Left kidney (tissue), 8 donors: ENCODE measurements around the gene OCA2. TPM values are rescaled to one million over a fixed set of nuclear protein-coding genes. Genes with fewer than 3 reads are reported as not detected.
"Not testable (repeated sequence)": the region's sequence is repeated elsewhere in the genome, so short reads cannot be mapped to it uniquely, and the experiment has no call there.

ENCODE experiments used
- DNase-seq: peaks from one replicate; pipeline ENCODE4 v3.0.0-alpha.2; 2013
- long read RNA-seq, 8 donors: transcript quantifications; one replicate each; lab custom pipeline, GENCODE V29; 2026
- polyA plus RNA-seq: library from polyadenylated mRNA; unstranded; fragments of 120-200 nt; gene quantifications from one replicate; pipeline ENCODE4 v1.2.1, GENCODE V29; 2013; ENCODE audit not compliant: insufficient read length

The OCA2 gene
- 9.0 TPM for polyA plus RNA-seq
- long read RNA-seq, donor 1, partial matches to known transcripts = 0 of 1 reads
- long read RNA-seq, donor 1, other reads (novel, unspliced or antisense) = 0 of 1 reads
- long read RNA-seq, donor 2 = 0 reads
- long read RNA-seq, donor 3, partial matches to known transcripts = 0 of 1 reads
- long read RNA-seq, donor 3, other reads (novel, unspliced or antisense) = 0 of 1 reads
- long read RNA-seq, donor 4 = 0 reads
- long read RNA-seq, donor 5, partial matches to known transcripts = 5 of 7 reads
- long read RNA-seq, donor 5, other reads (novel, unspliced or antisense) = 0 of 7 reads
- long read RNA-seq, donor 6, partial matches to known transcripts = 0 of 1 reads
- long read RNA-seq, donor 6, other reads (novel, unspliced or antisense) = 0 of 1 reads
- long read RNA-seq, donor 7, partial matches to known transcripts = 0 of 1 reads
- long read RNA-seq, donor 7, other reads (novel, unspliced or antisense) = 0 of 1 reads
- long read RNA-seq, donor 8 = 0 reads

DNA sequence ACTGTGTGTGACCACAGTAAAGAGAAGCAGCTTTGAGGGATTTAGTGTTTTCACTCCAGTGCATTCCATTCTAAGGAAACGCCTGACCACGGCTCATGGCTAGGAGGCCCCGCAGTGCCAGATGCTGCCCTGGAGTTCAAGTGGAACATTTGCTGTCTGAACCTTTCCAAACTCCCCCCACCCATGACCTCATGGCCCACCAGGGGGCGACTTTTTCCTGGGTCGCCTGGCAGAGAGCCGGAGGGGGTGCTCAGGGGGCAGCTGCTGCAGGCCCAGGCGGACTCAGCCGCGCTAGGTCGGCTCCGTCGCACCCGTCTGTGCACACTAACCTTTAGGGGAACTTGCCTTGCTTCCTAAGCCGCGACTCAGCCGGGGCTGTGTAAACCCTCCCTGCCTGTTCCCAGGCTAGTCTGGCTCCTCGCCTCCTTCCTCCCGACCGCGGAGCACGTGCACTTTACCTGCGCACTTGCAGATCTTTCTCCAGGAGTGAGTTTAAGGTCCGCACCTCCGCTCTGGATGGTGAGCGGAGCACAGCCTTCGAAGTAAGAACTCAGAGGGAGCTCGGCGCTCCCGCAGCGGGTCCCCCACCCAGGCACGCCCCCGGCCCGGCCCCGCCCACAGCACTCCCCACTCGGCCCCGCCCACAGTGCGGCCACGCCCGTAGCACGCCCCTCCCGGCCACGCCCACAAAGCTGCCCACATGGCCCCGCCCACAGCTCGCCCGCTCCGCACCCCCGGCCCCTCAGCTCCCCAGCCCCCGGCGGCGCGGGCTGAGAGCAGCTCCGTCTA, at the start of gene OCA2:
Gene OCA2, minus strand, starts transcription at position 550 of the 789 bp plus-strand sequence. CDS start 17,441 bp downstream, outside the sequence.
- DNase-seq = peak; percentile 52

DNA sequence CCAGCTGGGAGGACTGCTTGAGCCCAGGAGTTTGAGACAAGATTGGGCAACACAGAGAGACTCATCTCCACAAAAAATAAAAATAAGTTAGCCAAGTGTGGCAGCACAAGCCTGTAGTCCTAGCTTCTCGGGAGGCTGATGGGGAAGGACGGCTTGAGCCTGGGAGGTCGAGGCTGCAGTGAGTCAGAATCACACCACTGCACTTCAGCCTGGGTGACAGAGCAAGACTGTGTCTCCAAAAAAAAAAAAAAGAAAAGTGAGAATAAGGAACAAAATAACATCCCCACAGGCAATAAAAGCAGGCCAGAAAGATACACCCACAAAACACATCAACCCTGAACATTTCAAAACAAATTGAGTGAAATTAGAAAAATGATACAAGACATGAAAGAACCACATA, 48.7 kb upstream of the OCA2 start:
- no peak for DNase-seq

DNA sequence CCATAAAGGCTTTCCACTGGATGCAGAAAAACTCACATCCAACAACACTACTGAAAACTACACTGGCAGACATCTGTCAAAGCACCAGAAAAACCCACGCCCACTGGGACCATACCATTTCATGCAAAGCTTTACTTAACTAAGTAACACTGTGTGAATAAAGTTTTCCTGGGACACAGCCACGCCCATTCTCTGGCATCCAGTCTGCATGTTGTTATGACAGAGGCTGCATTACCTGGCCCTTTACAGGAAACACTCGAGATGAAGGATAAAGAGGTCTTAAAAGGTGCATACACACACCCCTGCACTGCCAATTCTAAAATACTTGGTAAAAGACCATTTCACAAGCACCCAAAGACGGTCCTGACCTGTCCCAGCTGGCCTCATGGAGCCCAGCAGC, 46.3 kb upstream of the OCA2 start:
- DNase-seq = not testable (repeated sequence)

DNA sequence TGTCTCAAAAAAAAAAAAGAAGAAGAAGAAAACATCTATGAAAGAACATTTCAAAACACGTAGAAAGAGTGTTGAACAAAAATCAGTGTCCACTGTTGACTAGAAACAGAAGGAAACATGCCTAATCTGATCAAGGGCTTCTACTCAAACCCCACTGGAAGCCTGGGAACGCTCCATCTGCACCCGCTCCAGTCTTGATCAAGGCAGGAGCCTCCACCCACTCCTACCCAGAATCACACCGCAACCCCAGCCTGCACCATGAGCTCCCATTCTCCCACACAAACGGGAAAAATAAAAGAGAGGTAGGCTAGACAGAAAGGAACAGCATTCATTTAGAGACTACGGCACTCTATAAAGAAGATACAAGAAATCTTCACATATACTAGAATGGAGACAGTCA, 40.9 kb upstream of the OCA2 start:
- no peak for DNase-seq

DNA sequence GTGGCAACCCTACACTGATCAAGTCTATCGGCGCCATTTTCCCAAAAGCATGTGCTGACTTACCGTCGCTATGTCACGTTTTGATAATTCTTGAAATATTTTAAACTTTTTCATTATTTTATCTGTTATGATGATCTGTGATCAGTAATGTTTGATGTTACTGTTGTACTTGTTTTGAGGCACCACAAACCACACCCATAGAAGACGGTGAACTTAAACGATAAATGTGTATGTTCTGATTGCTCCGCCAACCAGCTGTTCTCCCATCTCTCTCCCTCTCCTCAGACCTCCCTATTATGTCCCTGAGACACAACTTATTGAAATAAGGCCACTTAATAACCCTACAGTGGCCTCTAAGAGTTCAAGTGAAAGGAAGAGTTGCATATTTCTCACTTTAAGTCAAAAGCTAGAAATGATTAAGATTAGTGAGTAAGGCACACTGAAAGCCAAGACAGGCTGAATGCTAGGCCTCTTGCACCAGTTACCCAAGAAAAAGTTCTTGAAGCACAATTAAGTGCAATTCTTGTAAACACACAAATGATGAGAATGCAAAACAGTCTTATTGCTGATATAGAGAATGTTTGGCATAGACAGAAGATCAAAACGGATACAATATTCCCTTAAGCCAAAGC, 38.4 kb upstream of the OCA2 start:
- DNase-seq = not testable (repeated sequence)

DNA sequence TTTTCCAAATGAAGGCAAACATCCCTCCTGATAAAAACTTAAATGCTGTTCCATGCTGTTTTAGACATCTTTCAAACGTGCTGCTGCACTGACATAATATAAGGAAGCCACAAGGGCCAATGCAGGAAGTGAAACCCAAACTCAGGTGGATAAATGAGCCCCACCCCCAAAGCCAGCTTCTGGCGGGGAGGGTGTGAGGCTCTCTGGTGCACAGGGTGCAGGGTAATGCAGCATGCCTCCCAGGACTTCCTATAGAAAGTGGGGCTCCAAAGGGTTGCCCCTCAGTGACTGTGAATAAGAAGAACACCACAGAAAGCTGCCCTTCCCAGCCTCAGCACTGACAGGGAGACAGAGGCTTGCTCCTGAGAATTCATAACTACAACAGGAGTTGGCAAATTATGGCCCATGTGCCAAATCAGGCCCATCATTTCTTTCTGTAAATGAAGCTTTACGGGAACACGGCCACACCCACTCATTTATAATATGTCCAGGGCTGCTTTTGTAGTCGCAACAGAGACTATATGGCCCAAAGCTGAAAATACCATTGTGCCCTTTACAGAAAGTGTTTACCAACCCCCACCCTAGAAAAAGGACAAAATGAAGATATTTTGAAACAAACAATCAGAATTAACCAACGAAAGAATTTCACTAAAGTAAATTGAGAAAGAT, 37.3 kb upstream of the OCA2 start:
- not testable (repeated sequence) for DNase-seq

DNA sequence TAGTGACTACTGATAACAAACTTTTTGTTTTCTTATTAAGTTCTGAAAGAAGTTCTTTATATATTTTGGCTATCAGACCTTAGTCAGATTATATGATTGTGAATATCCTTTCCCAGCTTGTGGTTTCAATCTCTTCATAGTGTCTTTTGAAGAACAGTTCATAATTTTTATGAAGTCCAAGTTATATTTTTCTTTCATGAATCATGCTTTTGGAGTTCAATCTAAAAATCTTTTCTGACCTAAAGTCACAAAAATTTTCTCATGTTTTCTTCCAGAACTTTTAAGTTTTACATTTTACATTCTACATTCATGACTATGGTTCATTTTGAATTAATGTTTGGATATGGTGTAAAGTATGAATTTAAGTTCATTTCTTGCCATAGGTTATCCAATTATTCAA, 34.2 kb upstream of the OCA2 start:
- no peak for DNase-seq

DNA sequence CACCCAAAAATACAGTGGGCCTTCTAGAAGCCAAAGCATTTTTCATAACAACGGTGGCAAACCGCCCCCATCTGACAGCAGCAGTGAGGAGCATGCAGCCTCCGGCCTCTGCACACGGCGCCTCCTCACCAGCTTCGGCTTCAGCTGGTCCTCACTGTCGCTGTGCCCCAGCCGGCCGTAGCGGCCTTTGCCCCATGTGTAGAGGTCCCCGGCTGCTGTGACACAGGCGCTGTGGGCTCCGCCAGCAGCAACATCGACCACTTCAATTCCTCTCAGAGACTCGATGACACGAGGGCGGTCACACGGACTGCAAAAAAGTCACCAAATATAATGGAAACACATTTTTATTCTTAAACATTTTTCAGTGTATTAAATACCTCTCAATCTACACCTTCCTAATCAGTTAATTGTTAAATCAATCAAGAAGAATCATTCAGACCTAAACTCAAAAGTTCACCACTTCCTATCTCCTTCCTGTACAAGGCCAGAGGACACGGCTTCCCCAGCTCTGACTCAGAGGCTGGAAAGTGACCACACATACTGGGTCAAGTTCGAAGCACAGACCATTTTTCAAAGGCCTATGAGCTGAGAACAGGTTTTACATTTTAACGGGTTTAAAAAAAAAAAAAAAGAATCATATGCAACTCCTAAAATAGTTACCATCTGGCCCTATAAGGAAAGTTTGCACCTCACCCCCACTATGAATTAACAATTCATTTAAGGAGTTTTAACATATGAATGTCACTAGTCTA, 33.6 kb upstream of the OCA2 start:
- no peak for DNase-seq

DNA sequence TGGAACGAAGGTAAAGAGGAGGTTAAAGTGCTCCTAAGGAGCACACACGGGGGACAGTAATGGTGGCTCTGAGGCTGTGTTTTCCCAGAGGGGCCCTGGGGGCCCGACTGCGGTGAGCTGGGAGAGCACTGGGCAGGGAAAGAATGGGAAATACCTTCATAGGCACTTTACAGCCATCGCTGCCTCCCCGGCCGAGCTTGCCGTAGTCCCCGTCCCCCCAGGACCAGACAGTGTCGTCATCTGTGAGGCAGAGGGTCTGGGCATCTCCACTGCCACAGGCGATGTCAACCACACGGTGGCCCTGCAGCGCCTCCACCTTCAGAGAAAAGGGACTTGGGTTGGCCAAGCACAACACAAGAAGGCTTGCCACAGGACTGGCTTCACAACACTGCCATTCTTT, 32.8 kb upstream of the OCA2 start:
- DNase-seq = no peak

DNA sequence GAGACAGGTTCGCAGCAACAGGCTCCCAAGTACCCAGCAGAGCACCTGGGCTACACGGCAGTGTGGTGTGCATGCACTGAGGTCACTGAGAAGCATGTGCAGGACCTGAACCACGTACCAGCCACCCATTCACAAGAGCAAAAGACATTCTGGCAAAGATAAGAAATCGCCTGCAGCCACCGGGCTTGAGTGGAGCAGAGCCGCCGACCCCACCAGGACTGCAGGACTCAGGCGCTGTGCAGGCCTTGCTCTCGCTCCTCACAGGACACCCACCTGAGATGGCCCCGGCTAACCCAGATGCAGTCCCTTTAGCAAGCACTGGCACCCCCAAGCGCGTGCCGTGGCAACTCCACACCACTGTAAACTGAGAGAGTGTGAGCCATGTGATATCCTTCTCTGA, 32.3 kb upstream of the OCA2 start:
- no peak for DNase-seq

DNA sequence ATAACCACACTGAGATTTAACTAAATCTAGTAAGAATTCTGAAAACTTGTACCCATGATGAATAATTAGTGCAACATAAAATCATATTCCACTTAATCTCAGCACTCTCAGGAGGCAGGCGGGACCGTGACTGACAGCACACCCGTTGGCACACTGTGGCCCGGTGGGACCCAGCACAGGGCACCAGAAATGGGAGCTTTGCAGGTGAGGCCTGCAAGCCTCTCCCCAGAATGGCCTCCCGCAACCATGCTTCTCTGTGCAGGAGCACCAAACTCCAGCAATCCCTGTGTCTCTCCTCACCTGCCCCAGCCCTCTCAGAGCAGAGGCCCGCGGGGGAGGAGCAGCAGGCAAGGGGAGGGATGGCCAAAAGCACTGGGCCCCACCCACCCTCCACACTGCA, 31.5 kb upstream of the OCA2 start:
- DNase-seq = no peak

DNA sequence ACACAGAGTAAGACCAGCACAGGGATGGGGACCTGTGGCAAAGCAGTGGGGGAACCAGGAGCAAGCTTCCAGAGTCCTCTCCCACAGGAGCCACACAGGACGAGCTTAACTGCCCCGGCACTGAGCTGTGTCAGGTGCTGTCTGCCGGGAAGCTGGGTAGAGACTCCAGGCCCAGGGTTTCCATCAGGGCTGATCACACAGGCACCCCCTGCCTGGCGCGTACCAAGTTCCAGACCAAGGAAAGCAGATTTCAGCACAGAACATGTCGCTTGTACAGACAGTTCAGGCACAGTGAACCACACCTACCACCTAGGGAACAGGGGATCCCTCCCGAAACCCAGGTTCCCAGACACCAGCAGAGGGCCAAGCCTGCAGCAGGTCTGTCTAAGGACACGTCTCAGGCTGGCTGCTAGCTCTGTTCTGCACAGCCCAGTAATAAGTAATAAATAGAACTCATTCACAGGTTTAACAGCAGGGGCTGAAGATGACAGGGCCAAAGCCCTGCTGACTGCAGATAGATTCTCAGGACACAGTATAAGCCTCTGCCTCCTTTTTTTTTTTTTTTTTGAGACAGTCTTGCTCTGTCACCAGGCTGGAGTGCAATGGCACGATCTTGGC, 30.2 kb upstream of the OCA2 start:
- no peak for DNase-seq

DNA sequence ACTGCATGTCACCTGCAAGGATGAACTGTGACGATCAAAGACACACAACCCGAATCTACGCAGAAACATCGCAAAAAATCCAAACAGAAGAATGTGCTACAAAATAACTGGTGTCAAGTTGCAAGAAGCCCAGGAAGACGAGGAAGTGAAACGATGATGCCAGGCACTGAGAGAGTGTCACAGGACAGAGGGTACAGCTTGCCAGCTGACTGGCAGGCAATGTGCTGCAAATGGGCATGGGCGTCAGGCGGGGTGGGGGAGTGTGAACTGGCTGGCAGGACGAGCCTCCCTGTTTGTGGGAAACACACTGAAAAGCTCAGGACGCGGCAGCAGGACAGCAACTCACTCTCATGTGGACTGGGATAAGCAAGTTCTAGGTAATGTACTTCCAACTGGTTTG, 28.9 kb upstream of the OCA2 start:
- no peak for DNase-seq

DNA sequence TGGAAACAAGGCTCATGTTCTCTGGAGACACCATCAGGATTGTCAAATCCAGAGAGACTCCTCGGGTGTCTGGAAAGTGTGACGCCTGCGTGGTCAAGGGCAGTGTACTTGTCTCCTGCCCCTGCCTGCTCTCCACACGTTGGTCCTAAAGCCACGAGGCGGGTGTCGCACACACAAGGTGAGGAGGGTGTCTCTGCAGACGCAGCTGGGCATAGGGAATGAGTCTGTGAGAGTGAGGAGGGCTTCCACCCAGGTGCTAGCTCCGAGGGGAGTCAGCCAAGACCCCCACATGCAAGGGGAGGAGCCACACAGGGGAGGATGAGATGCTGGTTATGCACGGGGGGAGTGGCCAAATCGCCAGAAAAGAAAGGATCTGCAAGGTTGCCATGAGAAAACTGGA, 27.9 kb upstream of the OCA2 start:
- no peak for DNase-seq

DNA sequence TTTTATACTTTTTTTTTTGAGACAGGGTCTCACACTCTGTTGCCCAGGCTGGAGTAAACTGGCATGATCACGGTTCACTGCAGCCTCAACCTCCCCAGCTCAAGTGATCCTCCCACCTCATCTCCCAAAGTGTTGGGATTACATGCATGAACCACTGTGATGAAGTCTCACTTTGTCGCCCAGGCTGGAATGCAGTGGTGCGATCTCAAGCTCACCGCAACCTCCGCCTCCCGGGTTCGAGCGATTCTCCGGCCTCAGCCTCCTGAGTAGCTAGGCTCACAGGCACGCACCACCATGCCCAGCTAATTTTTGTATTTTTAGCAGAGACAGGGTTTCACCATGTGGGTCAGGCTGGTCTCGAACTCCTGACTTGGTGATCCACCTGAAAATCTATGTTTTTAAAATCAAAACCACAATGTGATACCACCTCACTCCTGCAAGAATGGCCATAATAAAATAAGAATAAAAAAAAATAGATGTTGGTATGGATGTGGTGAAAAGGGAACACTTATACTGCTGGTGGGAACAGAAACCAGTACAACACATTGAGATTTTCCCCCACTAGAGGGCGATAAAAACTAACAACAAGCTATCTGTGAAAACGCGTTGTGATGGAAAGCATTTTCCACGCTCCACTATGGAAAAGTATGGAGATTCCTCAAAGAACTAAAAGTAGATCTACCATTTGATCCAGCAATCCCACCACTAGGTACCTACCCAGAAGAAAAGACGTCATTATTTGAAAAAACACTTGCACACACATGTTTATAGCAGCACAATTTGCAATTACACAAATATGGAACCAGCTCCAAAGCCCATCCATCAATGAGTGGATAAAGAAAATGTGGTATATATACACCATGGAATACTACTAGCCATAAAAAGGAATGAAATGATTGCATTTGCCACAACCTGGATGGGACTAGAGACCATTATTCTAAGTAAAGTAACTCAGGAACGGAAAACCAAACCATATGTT, 26.8 kb upstream of the OCA2 start:
- peak; percentile 50 for DNase-seq

DNA sequence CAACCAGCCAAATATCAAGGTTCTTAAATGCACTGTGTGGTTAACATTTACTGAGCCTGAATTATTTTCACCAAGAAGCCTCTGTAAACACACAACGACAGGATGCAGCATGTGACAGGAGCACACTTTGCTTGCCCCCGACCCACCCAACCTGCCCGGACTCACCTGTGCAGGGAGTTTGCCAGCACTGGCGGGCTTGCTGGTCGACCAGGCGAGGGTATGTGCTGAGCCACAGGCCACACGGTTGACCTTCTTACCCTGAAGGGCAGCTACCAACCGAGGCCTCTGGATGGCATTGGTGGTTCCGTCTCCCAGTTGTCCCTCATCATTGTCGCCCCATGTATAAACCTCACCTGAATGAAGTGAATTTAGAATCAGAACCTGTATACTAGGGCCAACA, 25.7 kb upstream of the OCA2 start:
- no peak for DNase-seq

DNA sequence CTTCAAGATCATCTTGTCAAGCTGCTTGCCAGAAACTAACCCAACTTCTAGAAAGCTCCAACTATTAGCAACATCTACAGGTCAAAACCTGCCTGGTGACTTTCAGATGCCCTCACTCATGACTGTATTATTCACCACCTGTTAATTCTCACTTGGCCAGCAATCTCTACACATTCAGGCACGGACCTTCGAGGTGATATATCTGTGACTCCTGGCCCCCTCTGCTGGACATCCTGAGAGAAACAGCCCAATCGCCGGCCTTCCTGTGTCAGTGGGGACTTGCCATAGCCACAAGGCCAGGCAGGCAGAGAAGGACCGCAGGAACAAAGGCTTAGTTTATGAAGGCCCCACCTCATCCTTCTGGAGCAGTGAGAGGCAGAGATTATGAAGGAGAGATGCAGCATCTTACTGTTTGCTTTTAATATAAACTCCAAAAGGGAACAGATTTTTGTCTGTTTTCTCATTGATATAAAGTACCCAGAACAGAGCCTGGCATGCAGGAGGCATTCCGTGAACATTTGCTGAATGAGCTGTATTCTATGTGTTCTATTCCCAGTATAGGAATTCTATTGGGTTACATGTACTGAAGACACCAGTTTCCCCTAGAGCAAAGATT, 24.4 kb upstream of the OCA2 start:
- peak; percentile 76 for DNase-seq

DNA sequence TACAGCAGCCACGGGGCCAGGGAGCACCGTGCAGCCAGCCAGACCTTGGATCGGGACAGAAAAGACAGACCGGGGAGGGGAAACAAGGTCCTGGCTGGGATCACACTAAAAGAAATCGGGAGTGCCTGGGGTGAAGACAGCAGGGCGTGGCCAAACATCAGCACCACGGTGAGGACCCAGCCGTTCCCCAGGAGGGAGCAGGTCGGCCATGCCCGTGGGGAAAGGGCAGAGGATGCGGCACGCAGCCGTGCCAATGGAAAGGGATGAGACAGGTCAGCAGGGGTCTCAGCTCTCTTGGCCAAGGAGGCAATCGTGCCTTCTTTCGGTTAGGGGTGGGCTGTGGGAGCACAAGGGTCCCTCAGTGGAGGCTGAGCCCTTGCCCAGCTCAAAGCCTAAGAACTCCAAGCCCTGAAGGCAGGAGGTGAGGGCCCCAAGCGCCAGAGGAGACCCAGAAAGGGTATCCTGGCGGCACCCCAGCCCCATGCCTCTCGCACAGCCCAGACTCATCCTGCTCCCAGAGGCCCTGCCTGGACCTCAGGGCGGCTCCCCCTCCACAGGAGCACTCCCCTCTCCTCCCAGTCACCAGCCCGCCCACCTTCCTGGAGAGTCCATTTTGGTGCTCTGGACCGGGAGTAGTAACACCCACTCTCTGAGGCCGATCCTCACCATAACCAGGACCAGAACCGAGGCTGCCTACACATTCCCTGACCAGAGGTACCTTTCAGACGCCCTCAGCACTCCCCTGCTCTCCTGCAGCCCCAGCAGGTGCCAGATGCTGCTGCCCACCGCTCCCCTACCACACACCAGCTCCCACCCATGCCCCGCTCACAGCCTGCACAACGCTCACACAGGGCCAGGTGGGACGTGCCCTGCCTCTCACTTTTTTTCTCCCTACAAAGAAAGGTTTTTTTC, 23.2 kb upstream of the OCA2 start:
- no peak for DNase-seq
